ENCODE measurements around the gene PCNX3.

The PCNX3 gene

DNA sequence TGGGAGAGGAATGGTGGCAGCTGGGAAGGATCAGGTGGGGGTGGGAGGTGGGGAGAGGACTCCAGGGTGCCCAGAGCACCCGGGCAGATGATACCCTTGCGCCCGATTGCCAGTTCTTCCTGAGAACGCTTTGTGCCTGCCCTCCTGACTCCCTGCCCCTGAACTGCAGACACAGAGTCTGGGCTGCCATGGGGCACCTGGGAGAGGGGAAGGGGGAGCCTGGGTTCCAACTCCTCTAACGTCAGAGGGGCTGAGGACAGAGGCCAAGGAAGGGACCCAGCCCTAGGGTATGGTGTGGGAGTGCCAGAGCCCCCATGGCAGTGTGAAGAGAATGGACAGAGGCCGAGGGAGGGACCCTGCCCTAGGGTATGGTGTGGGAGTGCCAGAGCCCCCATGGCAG, 19.1 kb upstream of the PCNX3 start:
- DNase-seq (ENCODE audit: extremely low read depth in 1 of 2, low read depth in 1 of 2), result no peak

DNA sequence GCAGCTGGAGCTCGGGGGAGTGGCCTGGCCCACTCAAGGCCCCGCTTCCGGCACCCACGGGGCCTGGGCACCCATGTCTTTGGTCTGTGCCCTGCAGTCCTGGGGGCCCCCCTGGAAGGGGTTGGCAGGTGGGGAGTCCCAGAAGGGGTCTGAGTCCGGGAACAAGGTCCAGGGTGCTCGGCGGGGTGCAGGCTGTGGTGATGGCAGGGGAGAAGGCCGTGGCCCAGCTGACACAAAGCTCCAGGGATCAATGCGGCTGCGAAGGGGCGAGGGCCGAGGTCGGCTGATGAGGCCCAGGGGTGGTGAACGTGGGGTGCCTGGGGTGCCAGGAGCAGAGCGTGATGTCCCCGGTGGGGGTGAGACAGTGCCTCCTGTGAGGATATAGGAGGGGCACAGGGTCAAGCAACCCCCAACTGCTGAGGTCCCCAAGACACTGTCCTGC, 17.3 kb upstream of the PCNX3 start:
- DNase-seq (ENCODE audit: extremely low read depth in 1 of 2, low read depth in 1 of 2), result no peak

DNA sequence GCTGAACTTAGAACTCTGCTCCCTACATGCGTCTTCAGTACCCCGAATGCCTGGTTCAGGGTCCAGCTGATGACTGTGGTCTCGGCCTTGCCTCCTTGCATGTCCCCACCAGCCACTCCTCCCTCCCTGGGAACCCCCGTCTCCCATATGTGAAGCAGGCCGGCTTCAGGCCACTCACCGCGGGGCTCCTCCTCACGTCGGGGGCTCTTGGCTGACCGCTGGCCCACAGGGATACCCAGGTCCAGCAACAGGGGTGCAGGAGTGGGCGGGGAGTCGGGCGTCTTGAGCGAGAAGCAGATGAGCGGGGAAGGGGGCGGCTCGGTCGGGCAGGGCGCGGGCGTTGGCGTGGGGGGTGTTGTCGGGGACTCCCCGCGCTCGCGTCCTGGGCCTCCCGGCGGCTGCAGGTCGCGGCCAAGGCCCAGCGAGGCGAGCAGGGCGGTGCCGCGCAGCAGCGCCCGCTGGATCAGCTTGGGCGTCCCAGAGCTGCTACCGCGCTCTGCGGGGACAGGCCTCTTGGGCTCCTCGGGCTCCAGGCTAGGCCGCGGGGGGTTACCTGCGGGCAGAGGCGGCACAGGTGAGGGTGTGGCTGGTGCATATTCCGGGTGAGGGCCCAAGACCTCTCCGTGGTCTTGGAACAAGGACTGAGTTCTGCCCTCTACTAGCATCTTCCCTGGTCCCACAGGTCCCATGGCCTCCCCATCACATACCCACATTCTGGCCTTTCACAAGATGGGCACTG, 16.2 kb upstream of the PCNX3 start:
- no peak for DNase-seq (ENCODE audit: extremely low read depth in 1 of 2, low read depth in 1 of 2)

DNA sequence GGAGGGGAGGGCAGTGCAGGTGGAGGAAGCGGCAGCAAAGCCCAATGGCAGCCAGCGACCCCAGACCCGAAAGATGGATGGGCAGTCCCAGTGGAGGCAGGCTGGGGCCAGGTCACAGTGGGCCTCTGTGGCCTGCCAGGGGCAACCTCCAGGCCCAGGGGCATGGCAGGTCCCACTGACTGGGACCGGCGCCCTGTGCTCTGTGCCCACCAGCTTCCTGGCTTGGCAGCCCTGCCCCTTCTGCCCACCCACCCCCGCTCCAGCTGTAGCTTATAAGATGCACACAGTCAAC, 15.7 kb upstream of the PCNX3 start:
- DNase-seq (ENCODE audit: extremely low read depth in 1 of 2, low read depth in 1 of 2), result no peak

DNA sequence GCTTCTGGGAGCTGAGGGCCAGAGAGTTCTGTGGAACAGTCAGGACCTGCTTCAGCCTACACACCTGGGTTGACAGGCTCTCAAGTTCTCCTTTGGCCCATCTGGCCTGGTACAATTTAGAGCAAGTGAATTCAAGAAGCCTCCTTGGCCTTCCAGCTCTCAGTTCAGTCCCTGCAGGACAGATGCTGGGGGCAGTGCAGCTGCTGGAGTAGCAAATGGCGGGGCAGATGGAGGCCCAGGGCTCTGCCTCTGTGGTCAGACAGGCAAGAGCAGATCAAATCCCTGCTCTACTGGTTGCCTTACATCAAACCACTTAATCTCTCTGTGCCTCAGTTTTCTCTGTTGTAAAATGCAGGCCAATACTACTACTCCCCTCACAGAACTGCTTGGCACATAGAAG, 11.3 kb upstream of the PCNX3 start:
- no peak for DNase-seq (ENCODE audit: extremely low read depth in 1 of 2, low read depth in 1 of 2)

DNA sequence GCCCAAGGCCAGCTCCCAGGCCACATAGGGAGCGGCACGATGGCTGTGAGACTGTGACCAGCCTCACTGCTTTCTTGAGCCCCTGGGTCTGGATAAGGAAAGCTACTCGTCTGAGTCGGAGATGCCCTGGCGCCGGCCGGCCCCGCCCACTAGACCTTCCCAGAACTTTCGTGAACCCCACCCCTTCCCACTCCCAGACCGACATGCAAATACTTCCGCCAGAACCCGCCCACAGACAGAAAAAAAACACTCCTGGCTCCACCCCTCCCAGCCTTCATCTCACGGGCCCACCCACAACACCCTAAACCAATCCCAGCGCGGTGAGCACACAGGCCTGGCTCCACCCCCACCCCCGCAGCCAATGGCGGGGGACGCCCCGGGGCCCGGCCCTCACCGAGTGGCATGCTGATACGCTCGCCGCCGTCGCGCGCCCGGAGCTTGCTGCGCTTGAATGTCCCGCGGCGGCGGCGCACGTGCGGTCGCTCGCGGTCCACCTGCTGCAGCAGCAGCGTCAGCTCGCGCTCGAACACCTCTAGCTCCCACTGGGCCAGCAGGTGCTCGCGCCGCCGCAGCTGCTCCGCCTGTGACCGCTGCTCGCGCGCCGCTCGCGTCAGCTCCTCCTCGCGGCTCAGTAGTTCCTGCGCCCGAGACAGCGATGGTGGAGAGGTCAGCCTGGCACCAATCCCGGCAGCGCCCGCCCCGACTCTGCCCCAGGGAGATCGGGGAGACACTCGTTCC, 8.5 kb upstream of the PCNX3 start:
- no peak for DNase-seq (ENCODE audit: extremely low read depth in 1 of 2, low read depth in 1 of 2)

DNA sequence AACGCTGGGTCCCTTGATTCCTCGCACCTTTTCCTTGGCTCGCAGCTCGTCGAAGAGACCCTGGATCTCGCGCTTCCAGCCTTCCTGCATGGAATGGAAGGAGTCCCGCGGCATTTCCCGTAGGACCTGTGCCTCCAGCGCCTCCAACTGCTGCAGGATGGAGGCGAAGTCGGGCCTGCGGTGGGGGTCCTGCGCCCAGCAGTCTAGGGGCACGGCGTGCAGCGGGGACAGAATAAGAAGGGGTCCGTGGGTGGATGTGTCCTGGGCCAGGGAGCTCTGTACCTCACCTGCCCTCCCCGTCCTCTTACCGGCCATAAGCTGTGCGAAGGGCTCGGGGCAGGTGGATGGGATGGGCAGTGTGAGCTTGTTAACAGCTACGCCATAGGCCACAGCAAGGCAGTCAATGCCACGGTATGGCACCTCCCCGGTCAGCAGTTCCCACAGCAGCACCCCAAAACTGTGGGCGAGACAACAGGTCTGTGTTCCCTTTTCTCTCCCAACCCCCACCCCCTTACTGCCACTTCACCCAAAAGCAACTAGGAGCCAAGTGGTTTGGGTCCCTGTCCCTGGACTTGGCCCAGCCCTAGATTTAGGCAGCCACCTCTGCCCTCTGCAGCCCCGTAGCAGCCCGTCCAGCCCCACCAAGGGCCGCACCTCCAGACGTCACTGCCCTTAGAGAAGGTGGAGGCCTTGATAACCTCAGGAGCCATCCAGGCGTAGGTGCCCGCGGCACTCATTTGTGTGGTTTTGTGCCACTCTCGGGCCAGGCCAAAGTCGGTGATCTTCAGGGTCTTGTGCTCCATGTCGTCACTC, 7.8 kb upstream of the PCNX3 start:
- no peak for DNase-seq (ENCODE audit: extremely low read depth in 1 of 2, low read depth in 1 of 2)

DNA sequence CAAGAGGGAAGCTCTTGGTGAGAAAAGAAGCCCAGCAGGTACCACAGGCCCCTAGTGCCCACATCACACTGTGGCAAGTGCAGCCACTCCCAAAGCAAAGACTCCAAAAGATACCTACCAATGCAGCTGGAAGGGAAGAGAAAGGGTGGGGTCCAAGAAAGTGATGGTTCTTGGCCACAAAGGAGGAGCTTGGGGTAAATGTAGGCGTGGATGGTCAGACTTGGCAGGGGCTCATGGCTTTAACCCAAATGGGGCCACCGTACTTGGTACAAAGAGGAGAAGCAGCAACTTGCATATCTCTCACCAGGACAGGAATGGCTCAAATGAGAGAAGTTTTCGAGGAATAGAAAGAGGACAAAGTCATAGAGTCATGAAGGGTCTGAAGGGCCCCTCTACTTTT, 6.3 kb upstream of the PCNX3 start:
- DNase-seq (ENCODE audit: extremely low read depth in 1 of 2, low read depth in 1 of 2), result no peak

DNA sequence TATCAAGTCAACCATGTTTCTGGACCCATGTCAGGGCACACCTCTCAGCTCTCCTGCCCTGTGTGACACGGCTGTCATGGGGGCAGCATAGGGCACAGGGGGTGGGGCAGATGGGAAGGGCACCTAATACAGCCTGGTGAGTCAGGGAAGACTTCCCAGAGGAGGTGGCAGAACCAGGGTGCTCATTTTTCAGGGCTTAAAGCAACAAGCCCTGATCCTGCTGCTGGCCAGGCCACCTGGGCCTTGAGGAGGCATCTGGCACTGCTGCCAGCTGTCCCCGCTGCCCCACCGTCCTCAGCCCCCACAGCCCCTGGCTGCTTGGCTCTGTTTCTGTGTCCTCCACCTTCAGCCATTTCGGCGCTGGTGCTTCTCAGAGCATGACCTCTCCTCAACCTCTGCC, 5.9 kb upstream of the PCNX3 start:
- no peak for DNase-seq (ENCODE audit: extremely low read depth in 1 of 2, low read depth in 1 of 2)

DNA sequence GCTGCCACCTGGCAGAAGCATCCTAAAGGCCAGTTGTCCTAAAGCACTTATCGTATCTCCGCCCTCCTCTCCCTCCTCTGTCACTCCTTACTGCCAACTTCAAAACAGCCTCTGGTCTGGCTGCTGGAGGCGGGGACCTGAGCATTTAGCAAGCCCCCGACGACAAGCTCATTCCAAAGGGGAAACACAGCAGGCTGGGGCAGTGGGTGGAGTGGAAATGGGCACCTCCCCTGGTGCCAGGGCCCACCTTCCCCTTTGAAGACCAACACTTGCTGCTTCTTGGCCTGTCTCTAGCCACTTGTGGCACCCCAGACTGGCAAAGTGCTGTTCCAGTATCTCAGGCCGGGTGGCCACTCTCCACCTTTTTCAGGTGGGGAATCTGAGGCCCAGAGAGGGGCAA, 5.2 kb upstream of the PCNX3 start:
- DNase-seq (ENCODE audit: extremely low read depth in 1 of 2, low read depth in 1 of 2), result no peak

DNA sequence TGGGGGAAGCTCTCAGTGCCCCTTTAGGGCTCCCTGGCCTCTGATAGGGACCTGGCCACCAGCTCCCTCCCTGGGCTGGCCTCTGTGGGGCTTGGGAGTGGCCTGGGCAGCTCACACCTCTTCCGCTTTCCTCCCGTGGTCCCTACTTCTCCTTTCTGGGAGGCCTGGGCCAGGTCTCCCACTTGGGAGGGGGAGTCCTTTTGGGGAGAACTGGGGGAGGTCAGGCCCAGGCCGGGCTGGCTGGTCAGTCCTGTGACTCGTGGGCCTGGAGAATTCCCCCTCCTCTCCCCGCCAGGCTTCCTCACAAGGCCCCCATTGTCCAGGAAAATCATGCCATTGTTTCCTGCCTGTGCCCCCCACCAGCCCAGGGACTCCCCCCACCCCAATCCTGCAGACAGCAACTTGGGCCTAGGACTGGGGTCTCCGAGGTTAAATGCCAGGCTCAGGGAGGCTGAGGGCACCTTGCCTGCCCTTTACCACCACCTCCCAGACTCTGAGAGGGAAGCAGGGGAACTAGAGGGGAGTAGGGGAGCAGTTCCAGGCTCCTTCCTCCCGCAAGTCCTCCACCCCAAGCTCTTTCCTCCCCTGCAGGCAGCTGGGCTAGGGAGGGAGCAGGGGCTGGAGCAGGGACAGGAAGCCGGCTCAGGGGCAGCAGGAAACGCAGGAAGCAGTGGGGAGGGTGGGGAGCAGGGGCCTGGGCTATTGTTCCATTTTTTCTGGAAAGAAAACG, 4.4 kb upstream of the PCNX3 start:
- no peak for DNase-seq (ENCODE audit: extremely low read depth in 1 of 2, low read depth in 1 of 2)

DNA sequence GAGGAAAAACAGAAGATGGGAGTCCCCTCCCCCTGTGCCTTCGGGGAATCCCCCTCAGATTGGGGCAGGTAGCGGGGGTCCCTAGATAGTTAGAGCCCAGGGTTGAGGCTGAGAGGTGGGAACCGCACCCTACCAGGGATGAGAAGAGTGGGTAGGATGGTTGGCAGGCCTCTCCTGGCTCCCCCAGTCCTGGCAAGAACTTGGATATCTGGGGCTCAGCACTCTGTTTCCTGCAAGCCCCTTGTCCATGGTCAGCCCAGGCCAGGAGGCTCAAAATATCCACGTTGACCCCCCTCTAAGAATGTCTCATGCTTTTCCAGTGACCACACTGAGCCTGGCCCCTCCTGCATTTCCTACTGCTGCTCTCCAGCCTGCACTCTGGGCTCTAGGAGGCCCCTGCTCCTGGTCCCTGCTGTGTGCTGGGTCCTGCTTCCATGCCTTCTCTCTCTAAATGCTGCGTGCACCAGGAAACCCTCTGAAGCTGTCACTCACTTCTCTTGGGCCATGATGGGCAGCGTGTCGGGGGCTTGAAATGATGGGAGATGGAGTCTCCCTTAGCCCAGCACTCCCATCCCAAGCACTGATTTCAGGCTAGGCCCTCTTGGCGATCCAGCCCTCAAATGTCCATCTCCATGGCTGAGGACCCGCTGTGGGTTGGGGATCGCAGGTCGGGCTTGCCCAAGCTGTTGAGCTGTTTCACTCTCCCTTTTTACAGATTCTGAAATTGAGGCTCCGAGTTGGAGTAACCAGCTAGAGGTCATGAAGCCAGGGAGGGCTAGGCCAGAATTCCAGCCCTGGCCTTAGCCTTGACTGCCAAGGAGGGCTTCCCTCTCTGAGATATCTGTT, 3.6 kb upstream of the PCNX3 start:
- DNase-seq (ENCODE audit: extremely low read depth in 1 of 2, low read depth in 1 of 2), result no peak

DNA sequence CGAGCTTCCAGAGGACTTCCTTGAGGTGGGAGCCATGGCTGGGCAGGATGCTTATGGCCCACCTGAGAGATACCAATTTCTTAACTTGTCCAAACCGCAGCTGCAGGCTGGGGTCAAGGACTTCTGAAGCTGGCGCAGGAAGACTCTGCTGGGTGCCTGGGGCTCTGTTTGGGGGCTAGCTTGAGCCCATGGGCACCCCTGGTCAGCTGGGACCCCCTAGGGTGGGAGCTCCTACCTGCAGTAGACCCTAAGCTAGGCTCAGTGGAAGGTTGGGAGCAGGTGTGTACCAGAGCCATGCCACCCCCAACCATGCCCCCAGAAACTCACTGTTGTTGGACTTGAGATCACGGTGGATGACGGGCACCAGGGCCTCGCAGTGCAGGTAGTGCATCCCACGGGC, 2.9 kb upstream of the PCNX3 start:
- no peak for DNase-seq (ENCODE audit: extremely low read depth in 1 of 2, low read depth in 1 of 2)

DNA sequence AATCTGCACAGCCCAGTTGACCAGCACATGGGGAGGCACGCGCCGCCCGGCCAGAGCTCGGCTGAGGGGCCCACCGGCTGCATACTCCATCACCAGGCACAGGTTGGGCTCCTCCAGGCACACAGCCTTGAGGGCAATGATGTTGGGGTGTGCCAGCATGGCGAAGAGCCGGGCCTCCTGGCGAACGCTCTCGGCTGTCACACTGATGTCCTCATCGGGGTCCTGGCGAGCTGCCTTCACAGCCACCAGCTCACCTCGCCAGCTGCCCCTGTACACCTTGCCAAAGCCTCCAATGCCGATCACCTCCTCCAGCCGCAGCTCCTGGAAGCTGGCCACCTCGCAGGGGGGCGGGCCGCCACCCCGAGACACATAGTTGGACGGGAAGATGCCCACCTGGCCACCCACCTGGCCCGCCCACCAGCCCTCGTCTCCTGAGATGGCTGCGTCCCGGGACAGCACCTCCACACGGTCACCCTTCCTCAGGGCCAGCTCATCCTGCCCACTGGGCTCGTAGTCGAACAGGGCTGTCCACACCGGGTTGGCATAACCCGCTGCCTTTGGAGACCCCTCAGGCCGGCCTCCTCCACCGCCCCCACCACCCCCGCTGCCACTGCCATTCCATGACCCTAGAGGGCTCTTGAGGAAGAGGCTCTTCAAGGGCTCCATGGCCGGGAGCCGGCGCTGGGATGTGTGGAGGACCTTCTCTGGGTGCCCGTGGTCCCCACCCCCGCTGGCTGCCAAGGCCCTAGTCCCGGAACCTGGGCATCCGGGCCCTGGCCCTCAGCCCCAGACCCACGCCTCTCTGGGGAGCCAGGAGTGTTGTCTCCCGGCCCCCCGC, 2.3 kb upstream of the PCNX3 start:
- no peak for DNase-seq (ENCODE audit: extremely low read depth in 1 of 2, low read depth in 1 of 2)

DNA sequence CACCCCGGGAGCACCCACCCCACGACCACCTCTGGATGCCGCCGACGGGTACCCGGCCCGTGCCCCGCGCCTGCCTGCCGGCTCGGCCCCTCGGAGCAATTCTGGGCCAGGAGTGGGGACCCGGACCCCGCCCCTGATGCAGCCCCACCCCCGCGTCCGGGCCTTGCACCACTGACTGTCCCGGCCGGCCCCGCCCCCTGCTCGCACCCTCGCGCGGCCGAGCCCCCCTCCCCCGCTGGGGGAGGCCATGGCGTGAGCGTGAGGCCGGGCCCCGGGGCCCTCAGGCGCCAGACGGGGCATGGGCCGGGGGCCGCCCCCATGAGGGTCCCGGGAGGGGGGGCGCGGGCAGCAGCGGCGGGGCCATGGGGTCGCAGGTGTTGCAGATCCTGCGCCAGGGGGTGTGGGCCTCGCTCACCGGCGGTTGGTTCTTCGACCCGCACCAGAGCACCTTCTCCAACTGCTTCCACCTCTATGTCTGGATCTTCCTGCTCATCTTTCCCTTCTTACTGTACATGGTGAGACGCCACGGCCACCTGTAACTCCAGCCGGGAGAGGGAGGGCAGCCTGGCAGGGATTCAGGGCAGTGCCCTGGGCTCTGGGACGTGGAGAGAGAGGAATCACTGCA, 486 bp downstream of the PCNX3 start:
- no peak for DNase-seq (ENCODE audit: extremely low read depth in 1 of 2, low read depth in 1 of 2)

DNA sequence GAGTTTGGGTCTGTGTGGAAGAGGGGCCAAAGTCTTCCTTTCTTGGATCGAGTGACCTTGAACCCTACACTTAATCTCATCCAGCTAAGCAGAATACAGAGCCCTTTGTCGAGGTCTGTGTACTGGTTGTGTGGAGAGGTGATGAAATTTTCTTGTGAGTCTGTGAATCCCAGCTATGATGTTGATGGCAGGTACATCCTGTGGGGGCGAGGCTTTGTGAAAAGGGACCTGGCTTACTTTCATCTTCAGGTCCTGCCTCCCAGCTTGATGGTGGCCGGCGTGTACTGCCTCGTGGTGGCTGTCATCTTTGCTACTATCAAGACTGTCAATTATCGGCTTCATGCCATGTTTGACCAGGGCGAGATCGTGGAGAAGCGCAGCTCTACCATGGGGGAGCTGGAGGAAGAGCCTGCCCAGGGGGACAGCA, 1.0 kb downstream of the PCNX3 start:
- no peak for DNase-seq (ENCODE audit: extremely low read depth in 1 of 2, low read depth in 1 of 2)

DNA sequence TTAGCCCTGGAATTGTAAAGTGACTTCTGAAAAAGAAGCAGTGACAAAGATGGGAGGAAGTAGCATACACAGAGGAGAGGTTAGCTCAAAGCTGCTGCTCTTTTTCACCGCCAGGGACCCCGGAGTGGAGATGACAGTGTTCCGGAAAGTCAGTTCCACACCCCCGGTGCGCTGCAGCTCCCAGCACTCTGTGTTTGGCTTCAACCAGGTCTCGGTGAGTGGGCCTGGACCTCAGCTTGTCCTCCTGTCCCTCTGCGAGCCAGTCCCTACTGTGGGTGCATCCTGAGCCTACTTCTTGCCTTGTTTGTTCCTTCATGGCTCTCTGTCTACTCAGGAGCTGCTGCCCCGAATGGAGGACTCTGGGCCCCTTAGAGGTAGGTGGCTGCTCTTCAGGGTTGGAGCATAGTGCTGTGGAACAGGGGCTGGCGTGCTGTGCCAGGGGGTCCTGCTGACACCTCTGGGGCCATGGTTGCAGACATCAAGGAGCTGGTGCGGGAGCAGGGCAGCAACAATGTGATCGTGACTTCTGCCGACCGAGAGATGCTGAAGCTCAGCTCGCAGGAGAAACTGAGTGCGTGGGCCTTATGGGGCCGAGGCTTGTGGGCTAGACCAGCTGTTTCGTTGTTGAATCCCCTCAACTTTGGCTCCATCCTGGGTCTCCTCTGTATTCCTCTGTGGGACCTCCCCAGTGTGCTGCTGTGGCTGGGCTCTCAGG, 1.7 kb downstream of the PCNX3 start:
- no peak for DNase-seq (ENCODE audit: extremely low read depth in 1 of 2, low read depth in 1 of 2)

DNA sequence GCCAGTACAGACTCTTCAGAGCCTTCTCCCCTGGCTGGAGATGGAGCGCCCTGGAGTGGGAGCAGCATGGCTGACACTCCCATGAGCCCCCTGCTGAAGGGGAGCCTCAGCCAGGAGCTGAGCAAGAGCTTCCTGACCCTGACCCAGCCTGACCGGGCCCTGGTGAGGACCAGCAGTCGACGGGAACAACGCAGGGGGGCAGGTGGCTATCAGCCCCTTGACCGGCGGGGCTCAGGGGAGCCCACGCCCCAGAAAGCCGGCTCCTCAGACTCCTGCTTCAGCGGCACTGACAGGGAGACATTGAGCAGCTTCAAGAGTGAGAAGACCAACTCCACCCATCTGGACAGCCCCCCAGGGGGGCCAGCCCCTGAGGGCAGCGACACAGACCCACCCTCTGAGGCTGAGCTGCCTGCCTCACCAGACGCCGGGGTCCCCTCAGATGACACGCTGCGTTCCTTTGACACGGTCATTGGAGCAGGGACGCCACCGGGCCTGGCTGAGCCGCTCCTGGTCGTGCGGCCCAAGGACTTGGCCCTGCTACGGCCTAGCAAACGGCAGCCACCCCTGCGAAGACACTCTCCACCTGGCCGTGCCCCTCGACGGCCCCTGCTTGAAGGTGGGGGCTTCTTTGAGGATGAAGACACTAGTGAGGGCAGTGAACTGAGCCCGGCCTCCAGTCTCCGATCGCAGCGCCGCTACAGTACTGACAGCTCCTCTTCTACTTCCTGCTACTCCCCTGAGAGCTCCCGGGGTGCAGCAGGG, 2.6 kb downstream of the PCNX3 start:
- DNase-seq (ENCODE audit: extremely low read depth in 1 of 2, low read depth in 1 of 2), result no peak
